ENCODE results near the gene L1CAM.

GRCh38 chrX:153889123-153889522 is 3.1 kb upstream of the L1CAM start:
- no peak for TF ChIP-seq CTCF (IDR thresholded peaks at IDR 0.05)
- no peak for TF ChIP-seq EZH2 (IDR thresholded peaks at IDR 0.05)

Data from neural progenitor cell (in vitro differentiated cells).